ENCODE measurements around the gene HSPG2. TPM values are rescaled to one million over a fixed set of nuclear protein-coding genes. Genes with fewer than 3 reads are reported as not detected.
A peak's percentile ranks its signal among the peaks of the same experiment; 100 is the strongest.
"Not testable (repeated sequence)": the region's sequence is repeated elsewhere in the genome, so short reads cannot be mapped to it uniquely, and the experiment has no call there.

HSPG2 gene
- total RNA-seq, 4 donors from 2014 or later: 311 to 1,021 (median 351) TPM

DNA sequence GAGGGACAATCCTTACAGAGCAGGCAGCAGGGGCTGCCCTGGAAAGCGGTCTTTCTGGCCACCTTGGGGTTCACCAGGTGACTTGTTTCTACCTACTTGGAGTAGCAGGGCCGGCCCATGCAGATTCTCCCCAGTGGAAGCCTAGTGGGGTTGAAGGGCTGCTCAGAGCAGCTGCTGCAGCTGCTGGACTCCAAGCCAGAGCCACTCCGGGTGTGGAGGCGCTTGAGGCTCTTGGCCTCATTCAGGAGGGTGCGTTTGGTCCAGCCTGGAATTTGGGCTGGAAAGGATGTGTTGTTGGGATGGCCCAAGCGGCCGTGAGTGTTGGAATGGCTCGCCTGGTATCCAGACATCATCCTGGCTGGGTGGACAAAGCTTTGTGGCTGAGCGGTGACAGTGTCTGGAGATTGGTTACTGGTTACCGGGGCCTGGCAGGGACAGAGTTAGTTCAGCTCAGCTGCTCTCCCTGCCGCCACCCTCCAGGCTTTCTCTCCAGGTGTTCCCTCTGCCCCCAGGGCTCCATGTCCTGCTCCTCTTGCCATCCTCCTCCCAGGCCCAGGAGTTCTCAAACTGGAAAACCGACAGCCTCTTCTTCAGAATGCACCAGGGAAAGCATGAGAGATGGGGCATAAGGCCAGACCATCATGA lies 14.2 kb upstream of the HSPG2 start:
- Histone ChIP-seq H3K36me3 (no peaks in the 10 kb centered on the region), H3K4me1 (peaks cover 0 to 24% (median 10%) of the 10 kb centered on the region in 3 donors), H3K9me3 (no peaks in the 10 kb centered on the region), H3K27ac (peak overlapping the region in 1 of 4 donors; percentile 9), H3K4me3 (no peak overlapping the region), H3K27me3 (no peaks in the 10 kb centered on the region)
- ATAC-seq: no peak
- 73% methylated on average over 3 of the region's 12 CpGs; no CpG with 5 or more reads in 1 of the 2 donors for WGBS, 2 donors (ENCODE audit: low coverage in 1 of 2)
- TF ChIP-seq EP300 (IDR thresholded peaks at IDR 0.05) (no peak), POLR2A (IDR thresholded peaks at IDR 0.05) (no peak), POLR2AphosphoS5 (IDR thresholded peaks at IDR 0.05) (no peak)
- TF ChIP-seq, protein P1, sequence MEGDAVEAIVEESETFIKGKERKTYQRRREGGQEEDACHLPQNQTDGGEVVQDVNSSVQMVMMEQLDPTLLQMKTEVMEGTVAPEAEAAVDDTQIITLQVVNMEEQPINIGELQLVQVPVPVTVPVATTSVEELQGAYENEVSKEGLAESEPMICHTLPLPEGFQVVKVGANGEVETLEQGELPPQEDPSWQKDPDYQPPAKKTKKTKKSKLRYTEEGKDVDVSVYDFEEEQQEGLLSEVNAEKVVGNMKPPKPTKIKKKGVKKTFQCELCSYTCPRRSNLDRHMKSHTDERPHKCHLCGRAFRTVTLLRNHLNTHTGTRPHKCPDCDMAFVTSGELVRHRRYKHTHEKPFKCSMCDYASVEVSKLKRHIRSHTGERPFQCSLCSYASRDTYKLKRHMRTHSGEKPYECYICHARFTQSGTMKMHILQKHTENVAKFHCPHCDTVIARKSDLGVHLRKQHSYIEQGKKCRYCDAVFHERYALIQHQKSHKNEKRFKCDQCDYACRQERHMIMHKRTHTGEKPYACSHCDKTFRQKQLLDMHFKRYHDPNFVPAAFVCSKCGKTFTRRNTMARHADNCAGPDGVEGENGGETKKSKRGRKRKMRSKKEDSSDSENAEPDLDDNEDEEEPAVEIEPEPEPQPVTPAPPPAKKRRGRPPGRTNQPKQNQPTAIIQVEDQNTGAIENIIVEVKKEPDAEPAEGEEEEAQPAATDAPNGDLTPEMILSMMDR (IDR thresholded peaks at IDR 0.05): no peak

DNA sequence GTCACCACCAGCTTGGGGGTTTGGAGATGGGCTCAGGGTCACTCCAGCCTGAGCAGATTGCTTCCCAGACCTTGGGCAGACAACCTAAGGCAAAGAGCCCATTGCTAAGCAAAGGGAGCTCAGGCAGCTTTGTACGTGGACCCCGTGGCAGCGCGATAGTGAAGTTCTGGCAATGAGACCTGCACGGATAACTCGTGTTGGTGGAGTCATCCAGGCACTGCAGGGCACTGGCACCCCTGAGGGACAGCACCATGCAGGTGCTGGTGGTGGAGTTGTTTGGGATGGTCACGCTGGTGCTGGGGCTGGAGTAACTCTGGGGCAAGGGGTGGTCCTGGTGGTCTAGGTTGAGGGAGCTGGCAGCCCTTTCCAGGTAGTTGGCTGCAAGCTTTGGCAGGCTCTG lies 13.6 kb upstream of the HSPG2 start:
- no CpG with 5 or more reads among the region's 7 CpGs for WGBS, 2 donors (ENCODE audit: low coverage in 1 of 2)
- Histone ChIP-seq H3K9me3 (no peaks in the 10 kb centered on the region), H3K27ac (no peak overlapping the region), H3K4me3 (no peak overlapping the region), H3K27me3 (no peaks in the 10 kb centered on the region), H3K4me1 (peaks cover 0 to 19% (median 4%) of the 10 kb centered on the region in 3 donors), H3K36me3 (no peaks in the 10 kb centered on the region)
- no peak for ATAC-seq
- no peak for TF ChIP-seq EP300 (IDR thresholded peaks at IDR 0.05)

DNA sequence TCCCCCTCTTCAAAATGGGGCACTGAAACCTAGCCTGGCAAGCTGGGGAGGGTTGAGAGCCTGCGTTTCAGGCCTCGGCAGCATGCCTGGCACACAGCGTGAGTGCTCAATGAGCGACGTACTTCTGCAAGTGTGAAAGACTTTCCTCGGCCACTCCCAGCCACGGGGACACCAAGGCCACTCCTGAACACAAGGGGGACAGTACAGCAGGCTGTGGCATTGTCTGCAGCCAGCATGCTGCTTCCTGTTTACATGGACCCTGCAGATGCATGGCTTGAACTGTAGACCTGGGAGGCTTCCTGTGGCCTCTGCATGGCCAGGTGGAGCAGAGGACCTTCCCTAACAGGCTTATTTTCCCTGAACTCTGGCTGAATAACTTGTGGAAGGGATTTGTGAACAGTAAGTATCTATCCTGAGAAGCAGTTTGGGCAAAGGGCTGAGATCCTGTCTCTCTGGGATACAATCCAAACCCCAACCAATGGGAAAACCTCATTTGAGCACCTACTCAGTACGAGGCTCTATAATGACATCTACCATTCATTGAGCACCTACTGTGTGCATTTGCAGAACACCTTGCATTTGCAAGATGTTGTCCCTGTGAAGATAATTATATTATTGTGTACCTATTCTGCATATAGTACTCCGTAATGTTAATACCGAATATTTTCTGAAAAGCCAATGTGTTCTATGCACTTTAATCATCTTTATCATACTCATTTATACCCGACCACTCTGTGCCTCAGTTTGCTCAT lies 9.9 kb upstream of the HSPG2 start:
- no peaks in the 10 kb centered on the region for H3K36me3 ChIP-seq
- no peak for TF ChIP-seq POLR2AphosphoS5 (IDR thresholded peaks at IDR 0.05)
- TF ChIP-seq, protein P1 (IDR thresholded peaks at IDR 0.05): peak in 1 of 4 experiments; percentile 8
- peaks cover 0 to 40% (median 6%) of the 10 kb centered on the region in 3 donors for H3K4me1 ChIP-seq
- ATAC-seq: no peak
- H3K9me3 ChIP-seq: no peaks in the 10 kb centered on the region
- H3K27me3 ChIP-seq: no peaks in the 10 kb centered on the region
- H3K4me3 ChIP-seq: no peak overlapping the region
- 86 to 90% methylated on average over 4 of the region's 11 CpGs for WGBS, 2 donors (ENCODE audit: low coverage in 1 of 2)
- H3K27ac ChIP-seq: peak overlapping the region in 3 of 4 donors; percentile 43 to 95 (median 56)

DNA sequence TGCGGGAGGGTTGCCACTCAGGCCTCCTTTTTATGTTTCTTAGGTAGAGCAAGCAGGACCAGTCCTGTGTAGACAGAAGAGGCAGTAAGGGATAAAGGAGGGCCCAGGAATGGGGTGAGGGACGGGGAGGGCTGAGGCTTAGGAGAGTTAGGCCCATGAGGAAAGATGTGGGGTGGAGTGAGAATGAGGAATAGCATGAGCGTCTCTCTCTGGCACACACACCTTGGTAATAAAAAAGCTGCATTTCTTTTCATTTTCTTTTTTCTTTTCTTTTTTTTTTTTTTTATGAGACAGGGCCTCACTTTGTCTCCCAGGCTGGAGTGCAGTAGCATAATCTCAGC lies 7.6 kb upstream of the HSPG2 start:
- H3K9me3 ChIP-seq: no peaks in the 10 kb centered on the region
- ATAC-seq: peak; percentile 23
- H3K27ac ChIP-seq: peak overlapping the region; percentile 90 to 98 (median 95)
- H3K4me1 ChIP-seq: peaks cover 5 to 63% (median 15%) of the 10 kb centered on the region in 3 donors
- H3K4me3 ChIP-seq: no peak overlapping the region
- no peaks in the 10 kb centered on the region for H3K27me3 ChIP-seq
- H3K36me3 ChIP-seq: no peaks in the 10 kb centered on the region
- WGBS, 2 donors (ENCODE audit: low coverage in 1 of 2): 0 to 46% methylated on average over 1 to 3 of the region's 3 CpGs
- no peak for TF ChIP-seq POLR2A (IDR thresholded peaks at IDR 0.05)
- TF ChIP-seq, protein P1 (IDR thresholded peaks at IDR 0.05): no peak
- TF ChIP-seq POLR2AphosphoS5 (IDR thresholded peaks at IDR 0.05): no peak
- no peak for TF ChIP-seq EP300 (IDR thresholded peaks at IDR 0.05)

DNA sequence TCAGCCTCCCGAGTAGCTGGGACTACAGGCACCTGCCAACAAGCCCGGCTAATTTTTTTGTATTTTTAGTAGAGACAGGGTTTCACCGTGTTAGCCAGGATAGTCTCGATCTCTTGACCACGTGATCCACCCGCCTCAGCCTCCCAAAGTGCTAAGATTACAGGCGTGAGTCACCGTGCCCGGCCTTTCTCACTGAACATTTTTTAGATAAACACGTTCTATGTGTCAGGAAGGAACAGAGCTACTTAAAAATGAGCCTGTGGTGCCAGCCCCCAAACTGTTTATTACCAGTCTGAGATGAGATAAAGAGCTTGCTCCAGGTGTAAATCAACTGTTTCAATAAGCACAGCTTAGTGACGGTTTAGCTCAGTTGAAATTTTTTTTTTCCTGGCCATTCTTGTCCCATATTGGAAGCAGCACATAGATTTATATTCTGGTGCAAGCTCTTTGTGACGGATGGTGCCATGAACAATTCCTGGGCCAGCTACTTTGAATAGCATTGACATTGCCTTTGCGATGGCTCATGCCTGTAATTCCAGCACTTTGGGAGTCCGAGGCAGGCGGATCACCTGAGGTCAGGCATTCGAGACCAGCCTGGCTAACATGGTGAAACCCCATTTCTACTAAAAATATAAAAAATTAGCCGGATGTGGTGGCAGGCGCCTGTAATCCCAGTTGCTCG lies 6.0 kb upstream of the HSPG2 start:
- peak; percentile 27 for ATAC-seq
- Histone ChIP-seq H3K27ac (peak overlapping the region; percentile 90 to 98 (median 95)), H3K4me1 (peaks cover 15 to 79% (median 31%) of the 10 kb centered on the region in 3 donors)
- H3K9me3 ChIP-seq, H3K36me3 ChIP-seq, H3K27me3 ChIP-seq, H3K4me3 ChIP-seq: not testable (repeated sequence)
- 40 to 53% methylated on average over 17 to 18 of the region's 19 CpGs for WGBS, 2 donors (ENCODE audit: low coverage in 1 of 2)
- TF ChIP-seq POLR2AphosphoS5 (IDR thresholded peaks at IDR 0.05): peak; percentile 72

Data from gastroesophageal sphincter (tissue), 4 donors.